ENCODE measurements around the gene C16orf74.

Gene C16orf74

GRCh38 chr16:85717393-85718152 lies 33.3 kb downstream of the C16orf74 start:
- peak; percentile 8 to 24 for DNase-seq (ENCODE audit: low read depth in 2 of 2)

- no peak for DNase-seq (ENCODE audit: low read depth in 2 of 2)
These were observed 34.2 kb downstream of the C16orf74 start for GRCh38 chr16:85716680-85717038.

DNA sequence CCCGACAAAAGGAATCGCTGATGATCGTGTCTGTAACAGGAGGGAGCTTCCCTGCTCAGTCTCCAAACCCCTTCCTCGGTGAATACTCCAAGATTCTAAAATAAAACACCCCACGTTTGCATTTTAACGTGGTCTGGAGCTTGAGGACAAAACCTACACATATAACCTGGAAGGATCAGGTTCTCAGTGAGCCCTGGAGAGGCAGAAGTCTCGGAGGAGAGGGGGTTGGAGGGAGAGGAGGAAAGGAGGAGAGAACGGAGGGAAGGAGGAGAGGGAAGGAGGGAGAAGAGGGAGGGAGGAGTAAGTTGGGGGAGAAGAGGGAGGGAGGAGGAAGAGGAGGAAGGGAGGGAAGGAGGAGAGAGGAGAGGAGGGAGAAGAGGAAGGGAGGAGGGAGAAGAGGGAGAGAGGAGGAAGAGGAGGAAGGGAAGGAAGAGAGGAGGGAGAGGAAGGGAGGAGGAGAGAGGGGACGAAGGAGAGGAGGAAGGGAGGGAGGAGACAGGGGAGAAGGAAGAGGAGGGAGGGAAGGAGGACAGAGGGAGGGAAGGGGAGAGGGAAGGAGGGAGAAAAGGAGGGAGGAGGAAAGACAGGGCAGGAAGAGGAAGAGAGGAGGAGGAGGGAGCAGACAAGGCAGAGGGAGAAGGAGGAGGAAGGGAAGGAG lies 34.7 kb downstream of the C16orf74 start:
- no peak for DNase-seq (ENCODE audit: low read depth in 2 of 2)

- DNase-seq (ENCODE audit: low read depth in 2 of 2): no peak
These were observed 35.5 kb downstream of the C16orf74 start for GRCh38 chr16:85715169-85716021.

DNA sequence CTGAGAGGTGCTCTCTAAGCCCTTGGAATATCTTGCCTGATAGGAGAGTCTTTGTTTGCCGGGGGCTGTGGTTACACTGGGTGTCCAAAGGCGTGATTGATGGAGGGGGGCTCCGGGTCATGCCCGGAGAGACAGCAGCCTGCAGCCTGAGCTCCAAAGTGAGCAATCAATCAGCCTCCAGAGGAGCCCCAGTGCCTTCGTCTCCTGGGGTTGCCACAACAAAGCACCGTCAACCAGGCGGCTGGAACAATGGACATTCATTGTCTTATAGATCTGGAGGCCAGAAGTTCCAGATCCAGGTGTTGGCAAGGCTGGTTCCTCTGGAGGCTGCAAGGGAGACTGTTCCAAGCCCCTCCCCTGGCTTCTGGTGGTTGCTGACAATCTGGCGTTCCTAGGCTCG lies 38.1 kb downstream of the C16orf74 start:
- DNase-seq (ENCODE audit: low read depth in 2 of 2): no peak

GRCh38 chr16:85711982-85712587 lies 38.8 kb downstream of the C16orf74 start:
- DNase-seq (ENCODE audit: low read depth in 2 of 2): no peak

DNA sequence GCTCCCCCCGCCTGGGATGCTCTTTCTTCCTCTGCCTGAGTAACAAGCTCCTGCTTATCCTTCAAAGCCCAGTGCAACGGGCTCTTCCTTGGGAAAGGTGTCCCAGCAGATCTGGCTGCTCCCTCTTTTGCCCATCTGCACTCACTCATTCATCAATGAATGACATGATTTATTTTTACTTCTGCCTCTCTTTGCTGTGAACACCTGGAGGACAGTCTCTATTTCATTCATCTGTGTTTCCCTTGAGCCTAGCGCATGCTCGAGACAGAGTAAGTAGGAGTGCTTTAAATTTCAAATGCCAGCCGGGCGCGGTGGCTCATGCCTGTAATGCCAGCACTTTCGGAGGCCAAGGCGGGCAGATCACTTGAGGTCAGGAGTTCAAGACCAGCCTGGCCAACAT lies 40.2 kb downstream of the C16orf74 start:
- no peak for DNase-seq (ENCODE audit: low read depth in 2 of 2)

GRCh38 chr16:85709766-85710585 lies 40.9 kb downstream of the C16orf74 start:
- no peak for DNase-seq (ENCODE audit: low read depth in 2 of 2)

- DNase-seq (ENCODE audit: low read depth in 2 of 2): no peak
These were observed 42.6 kb downstream of the C16orf74 start for GRCh38 chr16:85708338-85708737.

GRCh38 chr16:85707528-85708095 lies 43.3 kb downstream of the C16orf74 start:
- DNase-seq (ENCODE audit: low read depth in 2 of 2): no peak

DNA sequence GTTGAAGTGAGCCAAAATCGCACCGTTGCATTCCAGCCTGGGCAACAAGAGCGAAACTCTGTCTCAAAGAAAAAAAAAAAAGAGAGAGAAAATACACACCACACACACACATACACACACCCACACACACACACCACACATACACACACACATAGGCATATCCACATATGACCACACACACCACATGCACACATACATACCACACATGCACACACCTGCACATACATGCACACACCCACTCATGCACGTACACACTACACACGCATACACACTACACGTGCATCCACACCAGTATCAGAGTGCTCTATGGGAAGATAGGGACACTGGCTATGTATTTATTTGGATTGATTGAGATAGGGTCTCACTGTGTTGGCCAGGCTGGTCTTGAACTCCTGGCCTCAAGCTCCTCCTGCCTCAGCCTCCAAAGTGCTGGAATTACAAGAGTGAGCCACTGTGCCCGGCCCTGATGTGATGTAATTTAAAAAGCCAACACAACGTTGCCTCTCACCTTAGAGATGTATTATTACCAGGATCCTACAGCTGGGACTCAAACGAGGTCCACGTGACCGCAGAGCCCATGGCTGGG lies 44.4 kb downstream of the C16orf74 start:
- DNase-seq (ENCODE audit: low read depth in 2 of 2): no peak

- DNase-seq (ENCODE audit: low read depth in 2 of 2): no peak
These were observed 45.7 kb downstream of the C16orf74 start for GRCh38 chr16:85704900-85705846.

GRCh38 chr16:85704011-85704410 lies 46.9 kb downstream of the C16orf74 start:
- DNase-seq (ENCODE audit: low read depth in 2 of 2): no peak

GRCh38 chr16:85699628-85700027 lies 51.3 kb downstream of the C16orf74 start:
- no peak for DNase-seq (ENCODE audit: low read depth in 2 of 2)

DNA sequence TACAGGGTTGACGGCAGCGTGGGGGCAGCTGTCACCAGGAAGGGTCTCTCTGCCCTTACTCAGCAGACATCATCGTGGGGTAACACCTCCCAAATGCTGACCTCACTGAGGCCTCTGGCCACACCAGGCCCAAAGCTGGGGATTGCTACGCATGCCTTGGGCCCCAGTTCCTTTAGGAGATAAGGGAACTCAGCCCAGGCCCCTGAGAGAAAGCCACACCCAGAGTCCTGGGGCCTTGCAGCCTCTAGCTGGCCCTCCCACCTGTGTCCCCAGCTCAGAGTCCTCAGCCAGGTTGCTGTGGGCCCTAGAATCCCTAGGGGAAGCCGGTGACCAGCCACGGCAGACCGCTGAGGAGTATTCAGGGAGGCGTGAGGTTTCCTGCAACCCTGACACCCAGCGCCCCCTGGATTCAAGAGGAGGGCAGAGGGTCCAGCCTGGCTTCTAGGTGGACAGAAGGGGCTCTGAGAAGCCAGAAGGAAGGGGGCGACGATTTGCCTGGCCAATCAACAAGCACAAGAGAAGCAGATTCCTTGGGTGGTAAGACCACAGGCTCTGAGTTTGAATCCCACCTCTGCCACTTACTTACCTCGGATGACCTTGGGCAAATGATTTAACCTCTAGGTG lies 51.8 kb downstream of the C16orf74 start:
- no peak for DNase-seq (ENCODE audit: low read depth in 2 of 2)

DNA sequence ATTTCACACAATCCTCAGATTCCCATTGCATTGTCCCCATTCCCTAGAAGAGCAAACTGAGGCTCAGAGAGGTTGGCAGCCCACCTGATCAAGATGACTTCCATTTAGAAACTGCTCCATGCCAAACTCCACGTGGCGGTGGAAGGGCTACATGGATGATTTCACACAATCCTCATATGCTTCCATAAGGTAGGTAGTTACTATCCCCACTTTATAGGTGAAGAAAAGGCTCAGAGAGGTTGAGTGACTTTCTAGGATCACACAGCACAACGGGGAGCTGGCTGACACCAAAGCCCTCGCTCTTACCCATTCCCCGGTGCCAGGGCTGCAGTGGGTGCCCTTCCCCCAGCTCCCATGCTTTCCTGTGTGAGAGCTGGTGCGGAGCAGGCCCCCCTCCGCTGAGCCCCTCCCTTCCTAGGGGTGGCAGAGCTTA lies 52.4 kb downstream of the C16orf74 start:
- no peak for DNase-seq (ENCODE audit: low read depth in 2 of 2)

DNA sequence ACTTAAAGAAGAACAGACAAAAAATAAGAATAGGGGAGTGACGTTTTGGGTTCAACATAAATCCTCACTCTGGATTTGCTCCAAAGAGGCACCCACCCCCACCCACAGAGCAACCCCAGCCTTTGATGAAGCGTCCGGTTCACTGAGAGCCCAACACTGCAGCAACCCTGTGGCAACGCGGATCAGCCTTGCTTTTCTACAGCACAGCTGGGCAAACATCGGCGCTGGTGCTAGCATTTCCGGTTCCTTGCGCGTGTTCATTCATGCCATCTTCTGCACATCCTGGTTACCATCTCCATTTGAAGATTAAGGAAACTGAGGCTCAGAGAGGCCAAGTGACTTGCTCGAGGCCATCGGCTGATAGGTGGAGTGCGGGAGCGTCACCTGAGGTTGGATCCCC lies 53.5 kb downstream of the C16orf74 start:
- no peak for DNase-seq (ENCODE audit: low read depth in 2 of 2)

- no peak for DNase-seq (ENCODE audit: low read depth in 2 of 2)
These were observed 54.1 kb downstream of the C16orf74 start for GRCh38 chr16:85696781-85697180.
